ENCODE measurements around the gene TSPAN18.

TSPAN18 gene

DNA sequence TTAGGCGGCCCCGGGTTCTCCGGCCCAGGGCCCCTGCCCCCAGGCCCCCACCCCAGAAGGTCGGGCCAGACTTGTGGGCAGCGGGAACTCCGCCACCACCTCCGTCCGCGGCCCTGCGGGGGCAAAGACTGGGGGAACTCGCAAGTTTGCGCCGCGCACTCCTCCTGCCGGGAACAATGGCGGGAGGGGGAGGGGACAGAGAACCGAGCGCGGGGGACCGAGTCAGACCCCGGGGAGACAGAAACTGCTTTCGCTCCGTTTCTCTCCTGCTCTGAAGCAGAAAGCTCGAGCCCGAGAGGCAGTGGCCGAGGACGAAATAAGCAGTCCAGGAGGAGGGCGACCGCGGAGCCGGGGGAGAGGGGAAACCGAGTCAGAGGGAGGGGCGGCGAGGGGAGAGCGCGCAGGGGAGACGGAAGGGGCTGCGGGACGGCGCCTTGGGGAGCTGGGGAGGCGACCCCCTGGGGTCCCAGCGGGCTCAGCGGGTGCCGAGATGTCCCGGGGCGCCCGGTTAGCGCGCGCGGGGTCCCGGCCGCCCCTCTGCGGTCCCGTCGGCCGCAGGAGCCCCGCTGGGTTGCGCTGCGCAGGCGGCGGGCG lies 223.4 kb downstream of the TSPAN18 start:
- peak; percentile 49 for DNase-seq

DNA sequence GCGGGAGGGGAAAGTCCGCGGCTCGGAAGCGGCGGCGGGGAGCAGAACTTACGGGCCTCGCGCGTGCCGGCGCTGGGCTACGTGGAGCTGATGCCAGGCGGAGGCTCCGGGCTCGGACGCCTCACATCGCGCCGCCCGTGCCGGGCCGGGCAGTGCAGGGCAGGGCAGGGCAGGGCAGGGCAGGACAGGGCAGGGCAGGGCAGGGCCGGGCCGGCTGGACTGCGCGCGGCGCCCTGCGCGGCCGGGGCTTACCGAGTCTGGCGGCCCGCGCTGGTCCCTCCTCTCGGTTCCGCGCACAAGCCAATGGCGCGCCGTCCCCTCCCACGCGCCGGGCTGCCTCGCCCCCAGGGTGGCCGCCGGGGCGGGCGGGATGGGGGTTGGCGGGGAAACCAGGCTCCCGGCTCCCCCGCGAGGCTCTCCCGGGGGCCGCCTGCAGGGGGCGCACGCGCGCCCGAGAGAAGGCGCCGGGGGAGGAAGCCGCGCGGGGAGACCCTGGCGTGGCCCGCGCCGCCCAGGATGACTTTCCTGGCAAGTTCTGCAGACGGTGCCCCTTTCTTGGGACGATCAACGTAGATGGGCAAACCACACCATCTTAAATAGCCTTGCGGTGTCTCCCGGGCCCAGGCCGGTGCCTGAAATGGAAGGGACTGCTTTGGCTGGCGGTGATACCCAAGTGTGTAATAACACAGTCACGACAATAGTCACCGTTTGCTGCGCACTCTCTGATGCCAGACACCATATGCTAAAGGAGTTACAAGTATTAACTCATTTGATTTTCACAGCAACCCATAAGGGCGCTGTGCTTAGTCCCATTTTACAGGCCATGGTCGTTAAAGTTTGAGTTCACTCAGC lies 224.1 kb downstream of the TSPAN18 start, which contains the start of gene TP53I11:
Gene TP53I11 (minus strand): TSS at position 259 of the 852 bp plus-strand sequence. CDS start 12,548 bp downstream, outside the sequence.
- DNase-seq, result peak; percentile 78

DNA sequence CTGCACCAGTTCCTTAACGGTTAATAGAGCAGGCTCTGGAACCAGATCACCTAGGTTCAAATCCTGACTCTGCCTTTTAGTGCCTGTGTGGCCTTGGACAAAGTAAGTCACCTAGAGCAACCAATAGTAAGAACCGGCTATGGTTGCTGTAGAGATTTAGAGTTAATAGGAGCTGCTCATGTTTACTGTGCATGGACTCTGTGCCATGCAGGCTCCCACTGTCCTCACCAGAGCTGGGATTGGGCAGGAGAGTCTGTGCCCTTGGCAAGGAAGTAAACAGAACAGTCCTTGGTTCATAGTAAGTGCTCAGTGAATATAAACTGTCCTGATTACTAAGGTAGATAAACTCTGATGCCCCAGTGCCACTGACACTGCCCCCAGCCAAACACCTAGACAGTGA lies 225.3 kb downstream of the TSPAN18 start:
- no peak for DNase-seq

DNA sequence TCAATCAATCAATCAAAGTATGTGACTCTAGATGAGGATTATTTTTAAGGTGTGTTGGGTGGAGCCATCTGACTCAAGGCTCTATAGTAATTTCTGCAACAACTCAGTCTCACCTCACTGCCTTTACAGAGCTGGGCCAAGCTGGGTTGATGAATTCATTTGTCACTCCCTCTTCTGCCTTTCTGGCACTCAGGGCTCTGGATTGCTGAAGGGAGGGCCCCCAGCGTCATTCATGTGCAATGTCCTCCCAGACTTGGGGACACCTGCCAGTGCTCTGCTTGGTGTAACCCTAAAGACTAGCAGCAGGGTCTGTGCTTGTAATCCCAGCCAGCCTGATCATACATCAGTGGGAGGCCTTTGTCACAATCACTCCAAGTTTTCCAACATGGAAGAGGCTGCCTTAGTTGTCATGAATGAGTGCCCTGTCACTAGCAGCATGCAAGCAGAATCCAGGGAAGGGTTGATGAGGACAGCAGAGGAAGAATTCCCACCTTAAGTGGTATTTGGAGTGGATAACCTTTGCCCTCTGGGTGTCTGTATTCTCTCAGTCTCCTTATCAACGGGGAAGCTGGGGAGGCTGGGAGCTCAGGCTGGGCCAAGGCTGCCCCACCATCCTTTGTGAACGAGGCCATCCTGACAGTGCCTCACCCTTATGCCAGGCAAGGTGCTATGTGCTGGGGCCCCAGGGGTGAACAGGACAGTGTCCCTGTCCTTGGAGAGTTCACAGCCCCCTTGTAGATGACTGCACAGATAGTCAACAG lies 225.9 kb downstream of the TSPAN18 start:
- no peak for DNase-seq

DNA sequence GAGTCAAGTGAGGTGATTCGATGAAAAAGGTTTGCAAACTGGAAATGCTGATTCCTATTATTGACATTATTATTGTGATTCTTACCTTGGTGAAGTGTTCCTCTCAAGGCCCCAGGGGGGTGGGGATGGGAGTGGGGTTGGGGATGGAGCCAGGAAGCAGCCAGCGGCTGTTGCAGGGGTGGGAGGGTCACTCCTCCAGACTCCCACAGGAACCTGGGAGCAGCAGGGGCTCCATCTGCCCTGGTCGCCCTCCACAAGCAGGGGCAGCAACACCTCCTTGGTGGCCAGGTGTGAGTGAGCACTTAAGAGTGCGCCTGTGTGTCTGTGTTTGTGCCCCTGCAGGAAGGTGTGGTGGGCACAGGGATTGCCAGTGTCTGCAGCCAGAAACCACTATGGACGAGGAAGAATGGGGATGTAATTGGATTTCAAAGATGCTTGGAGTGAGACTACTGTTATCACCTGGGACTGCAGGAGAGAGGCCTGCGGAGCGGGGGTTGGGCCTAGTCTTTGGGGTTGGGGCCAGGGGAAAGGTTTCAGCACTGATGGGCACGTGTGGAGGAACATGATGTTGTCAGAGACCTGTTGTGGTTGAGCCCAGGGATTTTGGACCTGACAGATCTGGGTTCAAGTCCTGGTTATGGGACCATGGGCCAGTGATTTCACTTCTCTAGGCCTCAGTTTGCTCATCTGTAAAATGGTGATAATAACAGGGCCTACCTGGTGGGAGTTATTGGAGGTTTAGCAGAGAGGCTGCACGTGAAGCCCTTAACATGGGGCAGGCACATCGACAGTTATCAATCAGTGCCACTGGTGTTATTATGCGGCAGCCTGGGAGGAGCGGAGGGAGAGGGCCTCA lies 227.5 kb downstream of the TSPAN18 start:
- DNase-seq, result no peak

DNA sequence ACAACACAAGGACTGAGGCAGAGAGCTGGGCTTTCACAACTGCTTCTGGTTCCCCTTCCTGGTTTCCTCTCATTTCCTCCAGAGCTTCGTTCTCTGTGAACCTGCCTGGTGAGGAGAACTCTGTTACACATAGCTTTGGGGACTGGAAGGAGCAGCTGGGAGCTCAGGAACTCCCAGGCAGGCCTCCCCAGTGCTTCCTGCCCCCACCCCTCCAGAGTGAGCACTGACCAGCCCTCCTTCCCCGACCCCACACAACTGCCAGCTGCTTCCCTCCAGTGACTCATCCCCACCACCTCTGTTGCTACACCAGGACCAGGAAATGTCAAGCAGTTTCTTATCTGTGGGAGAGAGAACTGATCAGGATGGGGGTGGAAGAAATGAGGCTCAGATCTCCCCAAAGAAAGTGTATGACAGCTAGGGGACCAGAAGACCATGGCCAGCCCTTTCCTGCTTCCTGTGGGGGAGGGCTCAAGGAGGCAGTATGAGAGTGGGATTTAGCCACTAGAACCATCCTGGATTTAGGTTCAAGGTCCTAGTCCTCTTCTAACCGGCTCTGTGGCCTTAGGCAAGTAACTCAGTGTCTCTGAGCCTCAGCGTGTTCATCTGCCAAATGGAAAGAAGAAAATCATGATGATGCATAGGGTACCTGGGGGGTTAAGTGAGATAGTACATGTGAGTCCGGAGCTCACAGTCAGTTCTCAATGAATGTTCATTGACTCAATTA lies 228.4 kb downstream of the TSPAN18 start:
- DNase-seq, result peak; percentile 21

DNA sequence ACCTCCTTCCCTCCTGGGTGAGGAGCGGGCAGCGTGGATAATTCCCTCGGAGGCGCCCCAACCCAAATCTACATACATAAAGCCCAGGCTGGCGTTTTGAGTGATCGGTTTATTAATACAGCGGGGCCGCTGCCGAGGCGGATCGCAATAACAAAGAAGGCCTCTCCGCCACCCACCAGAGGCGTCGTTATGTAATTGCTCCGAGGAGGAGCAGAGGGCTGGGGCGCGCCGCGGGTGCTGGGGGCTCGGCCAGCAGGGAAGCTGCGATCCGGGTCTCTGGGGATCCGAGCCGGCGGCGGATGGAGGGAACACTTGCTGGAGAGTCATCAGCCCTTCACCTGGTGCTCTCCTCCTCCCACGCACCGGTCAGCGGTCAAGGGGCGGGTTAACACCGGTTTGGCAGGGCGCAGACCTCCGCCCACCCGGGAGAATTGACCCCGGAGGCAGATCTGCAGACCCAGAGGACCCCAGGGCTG lies 230.3 kb downstream of the TSPAN18 start:
- no peak for DNase-seq

DNA sequence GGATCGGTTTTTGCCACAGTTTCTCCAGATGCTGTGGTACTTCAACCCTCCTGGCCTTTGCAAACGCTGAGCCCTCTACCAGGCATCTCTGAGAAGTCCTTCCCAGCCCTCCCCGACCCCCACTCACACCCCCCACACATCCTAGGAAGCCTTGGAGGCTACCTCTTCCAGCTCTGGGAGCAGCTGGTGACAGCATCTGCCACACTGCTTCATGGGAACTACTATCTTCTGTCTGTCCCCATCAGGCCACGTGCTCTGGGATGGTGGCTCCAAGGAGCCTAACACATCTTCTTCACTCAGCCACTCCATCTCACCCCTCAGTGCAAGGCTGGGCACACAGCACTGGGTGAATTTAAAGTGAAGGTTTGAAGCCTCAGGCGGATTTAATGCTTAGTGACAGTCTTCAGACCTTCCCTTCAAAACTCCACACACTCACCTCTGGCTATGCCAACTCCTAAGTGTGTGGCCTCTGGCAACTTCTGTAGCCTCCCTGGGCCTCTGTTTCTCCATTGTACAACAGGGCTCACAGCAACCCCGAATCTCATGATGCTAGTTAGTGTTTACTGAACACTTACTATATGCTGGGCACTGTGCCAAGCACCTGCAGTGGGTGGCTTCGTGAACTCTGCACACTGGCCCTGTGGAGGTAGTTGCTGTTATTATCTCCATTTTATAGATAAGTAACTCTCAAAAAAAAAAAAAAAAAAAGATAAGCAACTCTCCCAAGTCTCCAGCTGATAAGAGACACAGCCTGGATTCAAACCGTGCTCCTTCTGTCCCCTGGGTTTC lies 231.2 kb downstream of the TSPAN18 start:
- DNase-seq, result no peak

DNA sequence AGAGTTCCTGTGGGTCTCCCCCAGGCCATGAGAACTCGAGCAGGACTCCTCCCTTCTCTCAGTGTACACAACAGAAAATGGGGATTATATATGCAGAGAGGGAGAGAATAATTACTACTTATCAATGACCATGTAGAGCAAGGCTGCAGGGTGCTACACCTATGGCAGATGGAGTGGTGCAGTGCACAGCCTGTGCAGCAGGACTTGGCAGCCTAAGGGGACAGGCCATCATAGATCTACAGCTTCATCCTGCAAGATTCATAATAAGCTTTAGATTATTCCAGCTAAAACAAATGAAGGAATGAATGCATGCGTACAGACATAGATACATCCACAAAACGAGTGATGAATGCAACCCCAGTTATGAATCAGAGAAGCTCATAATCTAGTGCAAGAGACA lies 232.3 kb downstream of the TSPAN18 start:
- no peak for DNase-seq

DNA sequence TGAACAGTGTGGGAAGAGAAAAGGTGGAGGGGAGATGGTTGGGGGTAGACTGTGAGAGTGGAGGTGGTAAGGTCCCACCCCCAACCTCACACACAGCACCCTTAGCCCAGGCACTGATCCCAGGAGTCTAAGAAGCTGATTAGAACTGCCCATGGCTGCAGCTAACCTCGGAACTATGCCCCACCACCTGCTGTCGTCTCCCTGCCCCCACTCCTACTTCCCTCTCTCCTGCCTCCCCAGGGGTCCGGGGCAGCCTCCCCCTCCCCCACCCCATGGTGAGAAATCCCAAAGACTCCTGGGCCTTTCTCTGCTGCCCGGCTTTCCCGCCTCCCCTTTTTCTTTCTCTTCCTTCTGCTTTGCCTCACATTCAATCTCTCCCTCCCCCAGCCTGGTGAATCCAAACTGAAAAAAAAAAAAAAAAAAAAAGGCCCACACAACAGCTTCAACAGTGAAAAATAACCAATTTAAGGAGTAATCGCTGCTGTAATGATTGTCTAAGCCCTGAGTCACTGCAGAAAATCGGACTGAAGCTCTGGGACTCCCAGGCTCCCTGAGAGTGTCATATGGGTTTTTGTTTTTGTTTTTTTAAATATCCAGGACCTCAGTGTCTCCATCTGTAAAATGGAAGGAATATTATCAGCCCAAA lies 233.6 kb downstream of the TSPAN18 start:
- no peak for DNase-seq

DNA sequence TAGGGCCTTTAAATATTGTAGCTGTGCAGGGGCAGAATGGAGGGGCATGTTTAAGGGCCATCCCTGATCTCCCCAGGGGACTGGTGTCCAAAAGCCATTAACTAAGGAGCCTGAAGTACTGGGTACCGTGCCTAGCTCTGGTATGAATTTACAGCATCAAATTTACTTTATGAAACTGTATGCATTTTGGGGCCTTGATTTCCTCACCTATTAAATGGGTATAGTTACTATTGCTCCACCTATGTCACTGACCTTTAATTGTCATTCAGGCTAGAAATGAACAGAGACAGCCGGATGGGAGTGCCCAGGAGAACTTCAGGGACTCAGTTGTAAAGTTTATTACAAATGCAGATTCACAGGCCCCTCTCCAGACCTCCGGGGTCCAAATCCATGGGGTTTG lies 235.7 kb downstream of the TSPAN18 start:
- DNase-seq, result no peak

DNA sequence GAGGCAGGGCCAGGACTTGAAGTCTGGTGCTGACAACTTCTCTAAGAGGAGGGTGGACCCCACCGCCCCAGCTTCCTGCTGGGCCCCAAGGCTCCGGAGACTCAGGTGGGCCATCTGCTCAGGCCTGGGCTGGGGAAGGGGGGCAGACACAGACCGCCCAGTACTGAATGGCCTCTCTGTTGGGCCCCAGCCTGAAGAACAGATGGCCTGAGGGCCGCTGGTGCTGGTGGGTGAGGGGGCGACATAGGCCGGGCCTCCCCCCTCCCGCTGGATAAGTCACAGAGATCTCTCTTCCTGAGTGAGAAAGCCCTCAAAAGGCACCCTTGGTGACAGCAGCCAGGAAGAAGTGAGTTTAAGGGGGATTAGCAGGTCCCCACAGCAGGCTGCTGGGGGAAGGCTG lies 236.4 kb downstream of the TSPAN18 start:
- DNase-seq, result no peak

DNA sequence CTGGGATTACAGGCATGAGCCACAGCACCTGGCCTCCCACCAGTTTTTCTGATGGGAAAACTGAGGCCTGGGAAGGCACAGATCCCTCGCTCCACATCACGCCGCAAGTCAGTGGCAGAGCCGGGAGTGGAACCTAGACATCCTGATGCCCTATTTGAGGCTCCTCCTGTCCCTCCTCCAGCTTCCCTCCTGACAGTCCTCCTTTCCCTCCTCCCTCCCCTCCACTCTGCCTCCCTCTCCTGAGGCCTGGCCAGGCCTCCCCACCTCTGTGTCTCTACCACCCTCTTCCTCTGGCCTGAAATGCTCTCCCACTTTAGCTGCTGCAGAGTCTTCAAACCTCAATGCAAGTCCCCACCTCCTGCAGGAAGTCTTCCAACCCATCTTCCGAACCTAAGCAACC lies 237.2 kb downstream of the TSPAN18 start:
- DNase-seq, result no peak

DNA sequence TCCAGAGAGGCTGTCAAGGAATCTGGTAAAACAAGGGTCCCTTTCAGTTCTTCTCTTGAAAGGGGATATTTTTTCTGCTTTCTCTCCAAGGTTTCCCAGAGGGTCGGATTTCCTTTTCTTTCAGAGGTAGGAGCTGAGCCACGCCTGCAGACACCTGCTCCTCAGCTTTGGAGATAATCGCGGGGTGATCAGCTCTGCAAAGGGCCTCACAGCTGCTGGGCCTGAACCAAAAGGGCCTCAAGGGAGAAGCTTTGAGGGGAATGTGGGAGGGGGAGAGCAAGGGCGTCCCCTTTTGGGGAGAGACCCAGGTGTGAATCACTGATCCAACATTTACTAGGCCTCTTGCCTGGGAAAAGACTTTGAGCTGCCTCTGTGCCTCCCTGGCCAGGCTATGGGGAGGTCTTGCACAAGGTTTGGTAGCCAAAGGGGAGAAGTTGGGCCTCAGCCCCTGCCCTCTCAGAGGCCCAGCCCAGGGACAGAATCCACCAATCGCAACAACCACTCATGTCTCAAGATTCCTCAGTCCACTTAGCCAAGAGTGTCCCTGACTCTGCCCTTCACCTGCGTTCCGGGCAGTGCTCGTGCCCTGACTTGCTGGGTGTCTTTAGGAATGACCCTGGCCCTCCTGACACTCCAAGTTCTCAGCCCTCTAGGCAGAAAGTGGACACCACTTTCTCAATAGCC lies 237.9 kb downstream of the TSPAN18 start:
- no peak for DNase-seq

DNA sequence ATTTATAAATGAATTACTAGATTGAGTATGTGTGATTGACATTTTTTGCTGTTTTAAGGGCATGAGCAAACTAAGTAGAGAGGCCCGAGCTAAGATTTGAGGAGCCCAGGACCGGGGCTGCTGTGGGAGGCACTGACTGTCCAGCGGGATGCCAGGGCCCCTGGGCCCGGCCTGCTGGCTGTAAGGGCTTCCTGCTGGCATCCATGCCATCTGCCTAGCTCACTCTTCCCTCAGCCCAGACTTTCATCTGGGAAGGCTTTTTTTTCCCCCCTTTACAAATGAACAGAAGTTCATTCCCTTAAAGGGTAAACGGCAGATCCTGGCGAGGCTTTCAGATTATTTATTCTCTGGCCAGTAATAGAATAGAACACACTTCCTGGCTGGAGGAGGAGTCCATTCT lies 239.9 kb downstream of the TSPAN18 start:
- DNase-seq, result no peak

DNA sequence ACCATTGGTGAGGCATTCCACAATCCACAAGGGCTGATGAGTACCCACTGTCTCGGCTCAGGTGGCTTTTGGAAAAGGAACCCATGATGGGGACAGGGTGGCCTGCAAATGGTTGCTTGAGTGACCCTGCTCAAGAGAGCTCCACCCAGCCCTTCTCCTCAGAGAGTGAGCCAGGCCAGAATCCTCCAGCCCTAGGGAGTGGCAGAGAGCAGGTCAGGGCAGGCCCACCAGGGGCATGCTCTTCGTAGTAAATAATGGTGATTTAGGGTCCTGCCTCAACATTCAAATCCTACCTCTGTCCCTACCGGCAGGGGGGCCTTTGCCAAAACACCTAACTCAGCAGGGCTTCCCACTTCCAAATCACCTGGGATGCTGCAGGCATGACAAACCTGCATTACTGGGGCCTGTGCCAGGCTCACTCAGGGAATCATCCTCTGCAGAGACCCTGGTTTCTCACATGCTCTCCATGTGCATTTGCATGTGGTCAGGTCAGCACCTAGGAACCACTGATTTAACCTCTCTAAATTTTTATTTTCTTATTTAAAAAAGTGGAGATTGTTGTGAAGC lies 241.3 kb downstream of the TSPAN18 start:
- no peak for DNase-seq

DNA sequence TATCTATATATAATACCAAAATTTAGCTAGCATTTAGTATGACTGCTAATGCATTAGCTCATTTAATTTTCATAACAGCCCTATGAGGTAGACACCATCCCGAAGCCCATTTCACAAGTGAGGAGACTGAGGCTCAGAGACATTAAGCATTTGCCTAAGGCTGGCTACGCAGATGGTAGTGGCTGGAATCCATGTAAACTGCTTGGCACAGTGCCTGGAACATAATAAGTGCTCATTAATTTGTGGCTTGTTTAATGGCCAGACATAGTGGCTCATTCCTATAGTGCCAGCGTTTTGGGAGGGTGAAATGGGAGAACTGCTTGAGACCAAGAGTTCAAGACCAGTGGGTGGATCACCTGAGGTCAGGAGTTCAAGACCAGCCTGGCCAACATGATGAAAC lies 241.7 kb downstream of the TSPAN18 start:
- no peak for DNase-seq

DNA sequence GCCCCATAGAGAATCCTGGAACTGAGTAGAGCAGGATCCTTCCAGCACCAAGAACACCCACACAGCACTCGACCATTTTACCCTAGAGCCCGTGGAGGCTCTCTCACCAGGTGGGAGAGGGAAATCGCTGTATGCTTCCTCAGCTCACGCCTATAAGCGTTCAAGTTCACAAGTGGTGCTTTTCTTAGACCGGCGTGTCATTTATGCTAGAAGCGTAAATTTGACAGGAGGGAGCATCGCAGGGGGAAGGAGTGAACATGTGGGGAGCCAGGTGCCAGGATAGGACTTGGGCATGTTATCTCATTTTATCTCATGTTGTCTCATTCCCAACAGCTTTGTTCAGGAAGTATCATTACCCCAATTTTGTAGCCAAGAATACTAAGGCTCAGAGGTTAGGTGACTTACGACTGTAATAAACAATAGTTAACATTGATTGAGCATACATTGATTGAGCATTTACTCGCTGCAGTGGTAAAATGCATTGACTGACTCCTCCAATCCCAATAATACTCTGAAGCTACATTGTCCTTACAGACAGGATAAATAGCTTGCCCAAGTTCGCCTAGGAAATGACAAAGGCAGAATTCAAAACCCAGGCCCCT lies 243.0 kb downstream of the TSPAN18 start:
- no peak for DNase-seq

DNA sequence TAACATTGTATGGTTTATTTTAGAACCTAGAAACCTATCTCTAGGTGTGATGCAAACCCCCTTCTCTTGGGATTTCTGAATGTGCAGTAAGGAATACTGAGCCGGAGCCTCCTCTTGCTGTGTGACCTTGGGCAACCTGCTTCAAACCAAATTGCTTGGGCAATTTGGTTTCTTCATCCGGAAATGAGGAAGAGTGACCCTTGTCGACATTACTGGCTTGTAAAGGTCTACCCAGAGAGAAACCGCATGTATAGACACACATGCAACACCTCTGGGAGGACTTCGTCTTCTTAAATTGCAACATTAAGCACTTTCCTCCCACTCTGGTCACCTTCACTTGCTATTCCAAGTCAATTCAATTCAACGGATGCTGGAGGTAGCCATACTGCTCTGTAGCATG lies 243.5 kb downstream of the TSPAN18 start:
- DNase-seq, result no peak
